CD4-positive, alpha-beta T cell treated with Interleukin-15 for 4 hours (primary cell): ENCODE results near the gene ZNF443.
A peak's percentile ranks its signal among the peaks of the same experiment; 100 is the strongest.
"Not testable (repeated sequence)": the region's sequence is repeated elsewhere in the genome, so short reads cannot be mapped to it uniquely, and the experiment has no call there.

Source experiments
- DNase-seq: peaks from one replicate; pipeline ENCODE4 v3.0.0-alpha.2; 2020; ENCODE audit warnings: low spot score

Gene ZNF443

DNA sequence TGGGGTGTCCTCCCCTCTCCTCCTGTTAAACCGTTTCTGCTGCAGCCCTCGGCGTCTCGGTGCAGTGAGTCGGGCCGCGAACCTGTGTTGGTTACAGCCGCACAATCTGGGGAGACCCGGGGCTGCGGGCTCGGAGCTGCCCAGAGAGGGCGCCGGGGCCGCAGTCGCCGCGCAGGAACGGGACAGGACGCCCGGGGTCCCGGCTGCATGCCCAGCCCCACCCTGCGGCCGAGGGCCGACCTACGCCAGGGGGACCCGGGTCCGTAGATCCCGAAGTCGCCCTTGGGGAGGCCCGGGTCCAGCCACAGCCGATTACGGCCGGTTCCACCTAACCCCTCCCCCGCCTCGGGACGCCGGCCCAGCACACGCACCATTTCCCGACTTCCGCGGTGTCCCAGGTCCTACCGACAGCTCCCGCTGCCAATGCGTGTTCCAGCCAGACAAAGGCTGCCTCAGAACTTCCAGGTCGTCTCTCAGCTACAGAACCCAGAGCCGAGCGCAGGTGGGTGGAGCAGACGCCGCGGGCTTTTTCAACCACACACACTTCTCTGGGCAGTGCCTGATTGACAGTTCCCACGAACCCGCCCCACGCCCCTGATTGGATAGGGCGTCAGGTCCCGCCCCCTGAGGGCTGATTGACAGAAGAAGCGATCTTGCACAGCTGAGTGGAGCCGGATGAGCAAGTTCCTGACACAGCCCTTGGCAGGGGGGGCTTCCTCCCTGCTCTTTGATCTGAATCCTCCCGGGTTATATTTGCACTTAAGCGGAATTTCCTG lies at the start of gene ZNF443:
TSS of gene ZNF443 (minus strand) at position 481 of the 776 bp plus-strand sequence. CDS start at position 374, 107 bp downstream.
- peak; percentile 99 for DNase-seq

DNA sequence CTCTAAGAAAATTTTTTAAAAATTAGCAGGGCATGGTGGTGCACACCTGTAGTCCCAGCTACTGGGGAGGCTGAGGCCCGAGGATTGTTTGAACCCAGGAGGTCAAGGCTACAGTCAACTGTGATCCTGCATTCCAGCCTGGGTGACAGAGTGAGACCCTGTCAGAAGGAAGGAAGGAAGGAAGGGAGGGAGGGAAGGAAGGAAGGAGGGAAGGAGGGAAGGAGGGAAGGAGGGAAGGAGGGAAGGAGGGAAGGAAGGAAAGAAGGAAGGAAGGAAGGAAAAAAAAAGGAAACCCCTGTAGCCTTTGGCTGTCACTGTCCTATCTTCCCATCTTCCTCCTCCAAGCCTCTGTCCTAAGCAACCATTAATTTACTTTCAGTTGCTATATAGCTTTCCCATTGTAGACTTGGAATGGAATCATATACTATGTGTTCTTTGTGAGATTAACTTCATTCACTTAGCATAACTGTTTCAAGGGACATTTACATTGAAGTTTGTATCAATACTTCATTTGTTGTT lies 45.5 kb upstream of the ZNF443 start:
- not testable (repeated sequence) for DNase-seq

DNA sequence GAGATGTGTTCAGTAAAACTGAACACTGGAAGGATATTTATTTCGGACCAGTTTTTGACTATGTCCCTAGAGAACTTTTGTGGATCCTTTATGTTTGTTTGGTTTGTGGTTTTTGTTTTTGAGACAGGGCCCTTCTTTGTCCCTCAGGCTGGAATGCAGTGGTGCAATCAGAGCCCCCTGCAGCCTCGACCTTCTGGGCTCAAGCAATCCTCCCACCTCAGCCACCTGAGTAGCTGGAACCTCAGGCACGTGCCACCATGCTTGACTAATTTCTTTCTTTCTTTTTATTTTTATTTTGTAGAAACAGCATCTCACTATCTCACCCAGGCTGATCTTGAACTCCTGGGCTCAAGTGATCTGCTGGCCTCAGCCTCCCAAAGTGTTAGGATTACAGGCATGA lies 44.8 kb upstream of the ZNF443 start:
- no peak for DNase-seq

DNA sequence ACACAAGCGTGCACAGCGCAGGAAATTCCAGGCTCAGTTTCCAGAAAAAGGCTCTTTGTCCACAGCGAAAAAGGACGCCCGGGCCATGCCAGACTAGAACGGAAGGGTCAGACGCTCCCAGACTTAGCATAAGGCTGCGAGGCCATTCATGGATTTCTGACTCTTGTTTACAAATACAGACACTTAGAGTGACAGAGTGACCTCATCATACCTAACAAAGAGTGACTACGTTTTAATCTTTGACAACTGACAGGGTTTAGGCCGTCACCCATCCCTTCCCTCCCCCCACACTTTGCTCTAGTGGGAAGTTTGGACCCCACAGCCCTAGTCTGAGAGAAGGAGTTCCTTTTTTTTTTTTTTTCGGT lies 44.2 kb upstream of the ZNF443 start:
- peak; percentile 14 for DNase-seq

DNA sequence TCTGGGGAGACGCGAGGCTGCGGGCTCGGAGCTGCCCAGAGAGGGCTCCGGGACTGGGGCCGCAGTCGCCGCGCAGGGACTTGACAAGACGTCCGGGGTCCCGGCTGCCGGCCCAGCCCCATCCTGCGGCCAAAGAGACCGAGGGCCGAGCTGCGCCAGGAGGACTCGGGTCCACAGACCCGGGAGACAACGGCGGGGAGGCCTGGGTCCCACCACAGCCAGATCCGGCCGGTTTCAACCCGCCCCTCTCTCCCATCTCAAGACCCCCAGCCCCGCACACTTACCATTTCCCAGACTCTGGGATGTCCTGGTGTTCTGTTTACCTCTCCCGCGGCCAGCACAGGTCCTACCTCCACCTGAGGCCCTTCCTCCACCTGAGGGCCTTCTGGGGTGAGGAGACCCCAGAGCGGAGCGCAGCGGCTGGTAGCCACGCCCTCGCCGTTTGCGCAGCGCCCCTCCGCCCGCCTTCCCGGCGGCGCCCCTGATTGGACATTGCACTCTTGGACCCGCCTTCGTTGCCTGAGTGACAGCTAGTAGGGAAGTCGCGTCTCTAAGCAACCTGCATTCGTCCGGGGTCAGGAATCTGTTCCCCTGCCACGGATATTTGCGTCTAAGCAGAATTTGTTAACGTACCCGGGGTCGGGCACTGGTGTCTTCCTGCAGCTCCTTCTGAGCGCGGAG lies 43.7 kb upstream of the ZNF443 start, which contains the start of gene ZNF709:
TSS of gene ZNF709 (minus strand) at position 446 of the 681 bp plus-strand sequence. CDS start at position 287, 159 bp downstream.
- DNase-seq = peak; percentile 91

DNA sequence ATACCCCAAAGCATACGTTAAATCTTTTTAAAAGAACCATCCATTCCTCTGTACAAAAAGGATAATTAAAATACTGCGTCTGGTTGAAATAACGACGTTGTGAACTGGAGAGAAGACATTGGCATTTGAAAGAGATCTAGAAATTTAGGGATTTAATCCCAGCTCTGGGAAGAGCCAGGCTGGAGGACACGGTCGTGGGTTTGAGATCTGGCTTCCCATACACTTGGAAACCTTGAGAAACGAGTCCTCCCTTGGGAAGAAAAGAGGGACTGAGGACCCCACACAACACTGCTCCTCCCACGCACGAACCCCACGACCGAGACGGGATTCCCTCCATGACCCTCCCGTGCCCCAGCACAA lies 43.2 kb upstream of the ZNF443 start:
- no peak for DNase-seq

DNA sequence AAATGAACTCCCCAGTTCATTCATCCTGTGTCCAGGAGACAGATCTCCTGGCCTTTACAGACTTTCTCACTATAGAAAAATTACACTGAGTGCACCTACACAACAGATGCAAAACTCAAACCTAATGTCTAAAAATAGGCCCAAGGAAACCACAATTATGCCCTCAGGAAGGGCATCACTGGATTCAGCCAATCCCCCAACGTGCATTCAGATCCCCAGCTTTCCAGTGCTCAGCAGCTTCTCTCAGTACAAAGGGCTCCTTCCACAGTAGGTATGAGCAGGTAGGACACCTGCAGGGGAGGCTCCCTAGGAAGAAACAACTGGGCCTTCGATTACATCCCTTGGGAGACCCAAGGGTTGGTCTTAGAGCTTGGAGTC lies 41.7 kb upstream of the ZNF443 start:
- no peak for DNase-seq

DNA sequence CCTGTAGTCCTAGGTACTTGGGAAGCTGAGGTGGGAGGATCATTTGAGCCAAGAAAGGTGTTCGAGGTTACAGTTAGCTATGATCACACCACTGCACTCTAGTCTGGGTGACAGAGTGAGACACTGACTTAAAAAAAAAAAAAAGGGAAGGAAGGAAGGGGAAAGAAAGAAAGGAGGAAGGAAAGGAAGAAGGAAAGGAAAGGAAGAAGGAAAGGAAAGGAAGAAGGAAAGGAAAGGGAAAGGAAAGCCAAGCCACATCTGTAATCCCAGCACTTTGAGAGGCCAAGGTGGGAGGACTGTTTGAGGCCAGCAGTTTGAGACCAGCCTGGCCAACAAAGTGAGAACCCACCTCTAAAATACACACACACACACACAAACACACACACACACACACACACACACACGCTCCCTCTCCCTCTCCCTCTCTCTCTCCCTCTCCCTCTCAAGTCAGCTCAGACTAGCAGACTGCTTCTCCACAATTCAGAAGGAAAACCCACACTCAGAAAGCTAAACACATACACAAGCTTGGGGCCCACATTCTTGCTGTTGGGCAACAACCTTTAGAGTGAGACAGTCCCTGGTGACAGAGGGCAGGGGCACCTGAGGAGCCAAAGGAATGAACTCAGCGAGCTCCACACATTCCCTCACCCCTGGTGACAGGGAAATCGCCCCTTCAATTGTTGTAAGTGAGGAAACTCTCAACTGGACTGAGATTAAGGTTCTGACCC lies 41.1 kb upstream of the ZNF443 start:
- DNase-seq = no peak

DNA sequence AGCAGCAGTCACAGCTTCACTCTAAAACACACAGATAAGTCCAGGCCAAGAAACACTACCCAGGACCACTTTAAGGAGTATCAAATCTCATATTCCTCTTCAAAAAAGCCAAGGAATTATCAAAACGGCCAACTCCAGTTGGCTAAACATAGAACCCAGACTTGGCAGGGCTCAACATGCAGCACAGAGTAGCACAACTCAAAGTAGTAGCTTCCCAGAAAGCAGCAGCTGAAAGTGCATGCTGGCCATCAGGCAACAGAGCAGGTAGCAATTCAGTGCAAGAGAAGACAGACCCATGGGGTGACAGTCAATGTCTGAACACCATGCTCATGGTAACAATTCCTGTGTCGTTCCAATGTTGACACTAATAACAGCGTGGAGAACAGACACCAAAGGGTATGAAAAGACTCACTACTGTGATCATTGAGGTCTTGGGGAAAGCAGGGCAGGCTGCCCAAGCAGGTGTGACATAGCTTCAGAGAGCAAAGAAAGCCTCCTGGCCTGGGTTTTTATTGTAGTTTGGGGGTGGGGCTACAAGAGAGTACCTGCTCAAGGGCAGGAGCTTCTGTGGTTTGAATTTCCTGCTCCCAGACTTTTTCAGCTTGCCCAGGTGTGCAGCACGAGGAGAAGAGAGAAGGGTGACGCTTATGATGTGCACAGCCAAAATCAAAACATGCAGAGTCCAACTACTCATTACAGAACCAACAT lies 37.6 kb upstream of the ZNF443 start:
- DNase-seq = no peak

DNA sequence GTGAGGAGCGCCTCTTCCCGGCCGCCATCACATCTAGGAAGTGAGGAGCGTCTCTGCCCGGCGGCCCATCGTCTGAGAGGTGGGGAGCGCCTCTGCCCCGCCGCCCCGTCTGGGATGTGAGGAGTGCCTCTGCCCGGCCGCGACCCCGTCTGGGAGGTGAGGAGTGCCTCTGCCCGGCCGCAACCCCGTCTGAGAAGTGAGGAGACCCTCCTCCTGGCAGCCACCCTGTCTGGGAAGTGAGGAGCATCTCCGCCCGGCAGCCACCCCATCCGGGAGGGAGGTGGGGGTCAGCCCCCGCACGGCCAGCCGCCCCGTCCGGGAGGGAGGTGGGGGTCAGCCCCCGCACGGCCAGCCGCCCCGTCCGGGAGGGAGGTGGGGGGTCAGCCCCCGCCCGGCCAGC lies 26.8 kb upstream of the ZNF443 start:
- not testable (repeated sequence) for DNase-seq

DNA sequence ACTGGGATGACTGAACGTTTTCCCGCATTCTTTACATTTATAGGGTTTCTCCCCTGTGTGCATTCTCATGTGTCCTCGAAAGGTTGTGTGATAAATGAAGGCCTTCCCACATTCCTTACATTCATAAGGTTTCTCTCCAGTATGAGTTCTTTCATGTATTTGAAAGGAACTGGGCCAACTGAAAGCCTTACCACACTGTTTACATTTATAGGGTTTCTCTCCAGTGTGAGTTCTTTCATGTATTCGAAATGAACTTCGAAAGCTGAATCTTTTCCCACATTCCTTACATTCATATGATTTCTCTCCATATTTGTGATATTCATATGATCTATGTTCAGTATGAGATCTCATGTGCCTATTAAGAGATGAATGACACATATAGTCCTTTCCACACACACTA lies 24.4 kb upstream of the ZNF443 start:
- DNase-seq = no peak

DNA sequence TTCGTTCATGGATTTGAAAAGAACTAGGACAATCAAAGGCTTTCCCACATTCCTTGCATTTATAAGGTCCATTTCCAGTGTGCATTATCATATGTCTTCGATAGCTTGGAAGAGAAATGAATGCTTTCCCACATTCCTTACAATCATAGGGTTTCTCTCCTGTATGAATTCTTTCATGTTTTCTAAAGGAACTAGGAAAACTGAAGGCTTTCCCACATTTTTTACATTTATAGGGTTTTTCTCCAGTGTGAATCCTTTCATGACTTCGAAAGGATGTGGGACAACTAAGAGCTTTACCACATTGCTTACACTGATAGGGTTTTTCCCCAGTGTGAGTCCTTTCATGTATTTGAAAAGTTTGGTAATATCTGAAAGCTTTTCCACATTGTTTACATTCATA lies 23.9 kb upstream of the ZNF443 start:
- no peak for DNase-seq

DNA sequence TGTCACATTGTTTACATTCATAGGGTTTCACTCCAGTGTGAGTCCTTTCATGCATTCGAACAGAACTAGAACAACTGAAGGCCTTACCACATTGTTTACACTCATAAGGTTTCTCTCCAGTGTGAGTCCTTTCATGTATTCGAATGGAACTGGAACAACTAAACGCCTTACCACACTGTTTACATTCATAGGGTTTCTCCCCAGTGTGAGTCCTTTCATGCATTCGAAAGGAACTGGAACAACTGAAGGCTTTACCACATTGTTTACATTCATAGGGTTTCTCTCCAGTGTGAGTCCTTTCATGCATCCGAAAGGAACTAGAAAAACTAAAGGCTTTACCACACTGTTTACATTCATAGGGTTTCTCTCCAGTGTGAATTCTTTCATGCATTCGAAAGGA lies 23.3 kb upstream of the ZNF443 start:
- DNase-seq = not testable (repeated sequence)

DNA sequence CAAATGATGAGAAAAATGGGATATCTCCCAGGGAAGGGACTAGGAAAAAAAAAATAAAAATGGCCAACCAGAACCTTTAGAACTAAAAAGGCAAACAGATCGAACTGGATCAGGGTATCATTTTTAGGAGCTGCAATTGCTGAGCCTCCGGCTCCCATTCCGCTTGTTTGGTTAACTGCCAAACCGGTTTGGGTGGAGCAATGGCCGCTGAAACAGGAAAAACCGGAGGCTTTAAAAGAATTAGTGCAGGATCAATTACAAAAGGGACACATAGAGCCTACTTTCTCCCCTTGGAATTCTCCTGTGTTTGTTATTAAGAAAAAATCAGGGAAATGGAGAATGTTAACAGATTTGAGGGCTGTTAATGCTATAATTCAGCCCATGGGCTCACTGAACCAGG lies 12.7 kb upstream of the ZNF443 start:
- no peak for DNase-seq

DNA sequence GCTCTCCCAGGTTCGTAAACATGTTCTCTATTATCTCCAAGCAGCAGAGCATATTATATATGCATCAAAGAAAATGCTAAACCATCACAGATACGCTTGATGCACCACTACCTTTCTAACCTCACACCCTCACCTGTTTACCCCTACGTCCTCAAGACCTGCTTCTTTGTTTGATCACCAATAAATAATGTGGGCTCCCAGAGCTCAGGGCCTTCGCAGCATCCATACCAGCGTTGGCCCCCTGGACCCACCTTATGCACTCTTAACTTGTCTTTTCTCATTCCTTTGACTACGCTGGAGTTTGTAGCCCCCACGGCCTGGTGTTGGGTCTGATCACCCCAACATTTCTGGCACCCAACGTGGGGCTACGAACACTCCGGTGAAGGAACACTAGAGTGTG lies 10.0 kb upstream of the ZNF443 start:
- DNase-seq = no peak

DNA sequence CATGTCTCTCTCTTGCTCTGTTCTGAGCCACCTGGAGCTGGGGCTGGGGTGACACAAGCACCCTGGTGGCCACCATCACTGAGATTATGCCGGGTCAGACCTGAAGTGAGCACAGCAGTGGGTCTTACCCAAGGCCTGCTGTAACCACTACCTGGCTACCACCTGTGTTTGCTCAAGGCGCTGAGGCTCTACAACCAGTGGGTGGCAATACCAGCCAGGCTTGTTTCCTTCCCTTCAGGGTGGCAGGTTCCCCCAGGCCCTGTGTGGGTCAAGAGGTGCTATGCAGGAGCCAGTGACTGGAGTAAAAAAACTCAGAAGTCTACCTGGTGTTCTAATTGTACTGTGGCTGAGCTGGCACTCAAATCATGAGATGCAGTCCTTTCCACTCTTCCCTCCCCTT lies 8.0 kb upstream of the ZNF443 start:
- no peak for DNase-seq

DNA sequence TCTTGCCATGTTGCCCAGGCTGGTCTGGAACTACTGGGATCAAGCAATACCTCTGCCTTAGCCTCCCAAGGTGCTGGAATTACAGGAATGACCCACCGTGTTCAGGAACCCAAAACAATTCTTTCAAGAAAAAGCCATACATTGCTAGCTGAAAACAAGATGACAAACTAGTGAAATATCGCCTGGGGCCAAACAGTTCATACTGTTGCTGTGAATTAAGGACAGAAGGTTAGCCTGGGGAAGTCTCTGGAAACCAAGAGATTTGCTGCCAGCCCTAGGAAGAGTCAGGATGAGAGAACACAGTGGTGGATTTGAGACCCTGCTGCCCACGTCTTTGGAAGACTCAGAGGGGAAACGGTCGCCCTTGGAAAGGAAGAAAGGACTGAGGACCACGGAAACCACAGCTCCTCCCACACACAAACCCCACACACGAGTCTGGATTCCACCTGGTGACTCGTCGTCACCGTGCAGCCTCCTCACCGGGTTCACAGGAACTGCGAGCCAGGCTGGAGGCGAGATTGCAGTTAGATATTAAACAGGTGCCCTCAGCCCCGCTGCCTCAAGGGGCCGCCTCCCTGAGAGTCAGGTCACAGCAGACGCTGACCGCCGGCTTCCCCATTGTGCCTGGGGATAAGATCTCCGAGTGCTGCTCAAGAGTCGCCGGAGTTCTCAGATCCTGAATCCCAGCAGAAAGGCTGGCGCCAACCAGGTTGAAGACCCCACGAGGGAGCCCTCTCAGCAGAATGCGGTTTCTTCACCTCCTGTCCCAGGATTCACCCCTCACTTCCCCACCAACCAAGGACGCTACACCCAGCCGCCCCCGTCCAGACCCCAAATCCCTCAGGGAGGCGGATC lies 908 bp downstream of the ZNF443 start:
- DNase-seq = peak; percentile 15

DNA sequence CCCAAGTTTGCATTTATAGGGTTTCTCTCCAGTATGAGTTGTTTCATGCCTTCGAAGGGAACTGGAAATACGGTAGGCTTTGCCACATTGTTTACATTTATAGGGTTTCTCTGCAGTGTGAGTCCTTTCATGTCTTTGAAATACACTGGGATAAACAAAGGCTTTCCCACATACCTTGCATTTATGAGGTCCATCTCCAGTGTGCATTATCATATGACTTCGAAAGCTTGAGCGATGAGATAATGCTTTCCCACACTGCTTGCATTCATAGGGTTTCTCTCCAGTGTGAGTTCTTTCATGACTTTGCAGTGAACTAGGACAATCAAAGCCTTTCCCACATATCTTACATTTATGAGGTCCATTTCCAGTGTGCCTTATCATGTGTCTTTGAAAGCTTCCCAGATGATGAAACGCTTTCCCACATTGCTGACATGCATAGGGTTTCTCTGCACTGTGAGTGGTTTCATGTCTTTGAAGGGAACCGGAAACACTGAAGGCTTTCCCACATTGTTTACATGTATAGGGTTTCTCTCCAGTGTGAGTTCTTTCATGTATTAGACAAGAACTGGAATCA lies 10.0 kb downstream of the ZNF443 start:
- DNase-seq = not testable (repeated sequence)

DNA sequence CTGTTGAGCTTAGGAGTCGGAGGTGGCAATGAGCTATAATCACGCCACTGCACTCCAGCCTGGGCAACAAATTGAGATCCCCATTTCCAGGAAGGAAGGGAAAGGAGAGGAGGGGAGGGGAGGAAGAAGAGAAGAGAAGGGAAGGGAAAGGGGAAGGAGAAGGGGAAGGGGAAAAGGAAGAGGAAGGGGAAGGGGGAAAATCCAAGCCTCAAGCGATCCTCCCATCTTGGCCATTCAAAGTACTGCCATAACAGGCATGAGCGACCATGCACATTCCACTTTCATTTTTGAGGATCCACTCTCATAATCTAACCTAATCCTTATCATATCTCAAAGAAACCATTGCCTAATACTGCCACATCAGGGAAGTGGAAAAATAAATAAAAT lies 14.9 kb downstream of the ZNF443 start:
- DNase-seq = no peak

DNA sequence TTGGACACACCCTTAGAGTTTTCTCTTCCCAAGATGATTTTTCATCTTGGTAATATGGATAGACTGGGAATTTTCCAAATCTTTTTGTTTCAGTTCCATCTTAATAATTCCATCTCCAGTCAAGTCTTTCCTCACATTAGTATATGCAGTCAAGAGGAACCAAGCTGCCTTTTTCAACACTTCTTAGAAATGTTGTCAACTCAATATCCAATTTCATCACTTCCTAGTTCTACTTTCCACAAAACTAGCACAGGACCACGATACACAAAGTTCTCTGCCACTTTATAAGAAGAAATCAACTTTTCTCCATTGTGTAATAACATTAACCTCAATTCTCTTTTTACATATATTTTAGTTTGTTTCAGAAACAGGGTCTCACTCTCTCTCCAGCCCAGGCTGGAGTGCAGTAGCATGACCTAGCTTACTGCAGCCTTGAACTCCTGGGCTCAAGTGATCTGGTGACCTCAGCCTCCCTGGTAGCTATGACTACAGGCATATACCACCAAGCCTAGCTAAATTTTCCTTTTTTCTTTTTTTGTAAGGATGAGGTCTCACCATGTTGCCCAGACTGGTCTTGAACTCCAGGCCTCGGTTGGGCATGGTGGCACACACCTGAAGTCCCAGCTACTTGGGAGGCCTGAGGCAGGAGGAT lies 15.5 kb downstream of the ZNF443 start:
- DNase-seq = no peak
